Iris pigment epithelial cell (primary cell): ENCODE results near the gene DUS1L.

ENCODE experiments used
- DNase-seq: peaks from one replicate; pipeline ENCODE4 v3.0.0-alpha.2; 2011; ENCODE audit warnings: low read depth

The DUS1L gene

DNA sequence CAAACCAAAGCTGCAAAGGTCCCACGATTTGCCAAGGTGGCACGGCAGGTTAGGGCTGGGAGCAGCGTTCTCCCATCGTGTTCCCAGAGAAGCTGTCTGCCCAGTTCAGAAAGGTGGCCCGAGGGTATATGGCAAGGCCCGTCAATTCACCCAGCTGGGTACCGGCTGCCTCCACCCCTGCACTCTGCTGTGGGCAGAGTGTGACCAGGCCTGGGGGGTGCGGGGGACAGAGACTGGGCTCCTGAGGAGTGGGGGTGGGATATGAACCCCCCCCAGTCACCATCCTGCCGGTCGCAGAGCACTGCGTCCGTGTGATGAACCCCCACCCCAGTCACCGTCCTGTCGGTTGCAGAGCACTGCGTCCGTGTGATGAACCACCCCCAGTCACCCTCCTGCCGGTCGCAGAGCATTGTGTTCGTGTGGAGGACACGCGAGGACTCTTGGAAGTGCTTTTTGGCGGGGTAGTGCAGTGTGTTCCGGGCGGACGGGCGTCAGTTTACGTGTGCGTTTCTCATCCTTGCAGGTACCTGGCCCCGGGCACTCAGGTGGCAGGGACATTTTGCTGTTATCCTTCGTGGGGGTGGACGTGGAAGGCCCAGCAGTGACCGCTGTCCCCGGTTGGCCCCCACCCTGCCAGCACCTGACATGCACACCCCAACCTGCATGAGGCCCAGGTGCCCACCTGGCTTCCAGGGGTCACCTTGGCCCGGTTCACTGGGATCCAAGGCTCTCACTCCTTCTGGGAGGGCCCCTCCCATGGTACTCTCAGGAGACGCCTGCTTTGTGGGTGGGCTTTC lies 35.1 kb upstream of the DUS1L start:
- DNase-seq = no peak

DNA sequence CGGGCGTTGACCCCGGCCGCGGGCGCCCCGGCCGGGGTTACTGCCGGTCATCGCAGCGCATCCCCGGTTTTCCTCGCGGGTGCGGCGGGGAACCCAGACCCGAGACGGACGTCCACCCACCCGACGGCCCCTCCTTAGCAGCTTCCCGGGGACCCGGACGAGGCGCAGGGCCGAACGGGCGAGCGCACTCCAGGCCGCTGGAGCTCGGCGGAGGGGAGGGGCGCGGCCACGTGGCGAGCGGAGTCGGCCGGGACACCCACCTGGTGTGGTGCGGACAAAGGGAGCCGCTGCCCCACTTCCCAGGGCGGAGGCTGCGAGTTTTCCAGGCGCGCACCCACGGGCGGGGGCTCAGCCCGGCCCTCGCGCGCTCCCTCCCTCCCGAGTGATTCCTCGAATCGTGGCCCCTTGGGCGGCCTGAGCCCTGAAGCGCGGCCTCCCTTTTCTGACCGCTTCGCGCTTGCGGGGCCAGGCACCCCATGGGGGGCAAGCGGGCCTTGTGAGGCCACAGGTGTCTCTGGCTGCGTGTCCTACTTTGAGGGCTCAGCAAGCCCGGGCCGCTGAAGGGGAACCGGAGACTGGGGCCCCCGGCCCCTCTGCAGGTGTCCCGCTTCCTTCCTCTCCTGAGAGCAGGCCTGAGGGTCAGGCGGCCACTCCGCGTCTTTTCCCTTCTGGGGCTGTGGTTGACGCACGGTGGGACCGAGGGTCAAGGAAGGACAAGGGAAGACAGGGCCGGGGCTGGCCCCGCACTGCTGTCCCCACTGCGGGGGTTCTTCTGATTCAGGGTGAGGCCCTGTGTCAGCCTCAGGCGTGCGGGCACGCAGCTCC lies 33.5 kb upstream of the DUS1L start:
- DNase-seq = no peak

GRCh38 chr17:82098169-82098938 lies 32.8 kb upstream of the DUS1L start, which contains the start of gene FASN:
TSS of gene FASN (minus strand) at chr17:82098236. CDS start at chr17:82096445, 1,791 bp downstream.
- peak; percentile 96 for DNase-seq

DNA sequence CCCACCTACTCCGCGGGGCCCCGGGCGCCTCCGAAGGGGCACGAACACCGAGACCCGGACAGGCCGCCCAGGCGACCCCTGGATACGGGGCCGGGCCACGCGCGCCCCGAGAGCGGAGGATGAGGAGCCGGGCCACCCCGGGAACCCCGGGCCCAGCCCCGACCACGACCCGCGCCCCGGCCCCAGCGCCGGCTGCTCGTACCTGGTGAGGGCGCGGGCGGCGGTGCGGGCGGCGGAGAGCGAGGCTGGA lies 32.2 kb upstream of the DUS1L start:
- DNase-seq = no peak

DNA sequence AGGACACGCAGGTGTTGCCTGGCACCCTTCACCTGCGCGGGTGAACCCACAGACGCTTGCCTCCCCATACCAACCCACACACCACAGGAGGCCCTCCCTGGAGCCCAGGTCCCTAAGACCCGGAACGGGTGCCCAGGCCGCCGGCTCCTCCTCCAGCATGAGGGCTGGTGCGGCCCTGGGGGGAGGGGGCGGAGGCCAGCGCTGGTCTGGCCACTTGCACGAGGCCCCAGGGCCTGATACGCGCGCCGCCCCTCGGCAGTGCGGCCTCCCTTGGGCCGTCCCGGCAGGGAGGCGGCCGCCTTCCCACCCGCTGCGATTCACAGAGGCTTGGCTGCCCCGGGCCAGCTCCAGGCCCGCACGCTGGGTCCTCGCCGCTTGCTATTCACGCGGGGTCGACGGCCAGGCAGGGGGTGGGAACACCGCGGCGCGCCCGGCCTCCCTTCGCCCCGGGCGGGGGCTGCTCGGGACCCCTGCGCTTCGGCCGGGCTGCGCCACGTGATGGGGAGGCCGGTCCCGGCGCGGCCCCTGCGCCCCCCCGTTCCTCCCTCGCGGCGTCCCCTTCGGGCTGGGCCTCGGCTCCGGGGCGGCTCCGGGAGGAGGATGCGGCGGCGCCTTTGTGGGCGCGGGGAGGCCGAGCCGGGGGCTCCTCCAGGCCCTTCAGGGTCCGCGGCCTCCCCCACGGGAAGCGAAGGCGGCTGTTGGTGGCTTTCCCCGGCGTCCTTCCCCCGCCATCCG lies 31.7 kb upstream of the DUS1L start:
- peak; percentile 82 for DNase-seq

DNA sequence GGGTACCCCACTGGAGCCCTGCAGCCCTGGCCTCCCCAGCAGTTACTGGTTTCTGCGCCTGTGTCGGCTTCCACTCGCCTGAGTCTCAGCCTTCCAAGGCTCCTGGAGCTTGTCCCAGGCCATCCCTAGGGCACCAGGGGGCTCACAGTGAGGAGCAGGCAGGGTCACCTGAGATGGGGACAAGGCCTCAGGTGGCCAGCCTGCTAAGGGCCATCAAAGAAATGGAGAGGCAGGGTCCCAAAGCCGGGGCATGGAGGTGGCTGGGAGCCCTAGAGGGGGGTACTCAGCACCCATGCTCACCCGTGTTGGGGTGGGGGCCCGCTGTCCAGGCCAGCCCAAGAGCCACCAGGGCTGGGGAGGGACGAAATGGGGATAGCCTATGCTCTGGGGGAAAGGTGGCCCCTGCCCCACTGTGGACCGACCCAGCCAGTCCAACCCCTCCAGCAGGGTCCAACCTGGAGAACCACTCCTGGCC lies 31.1 kb upstream of the DUS1L start:
- no peak for DNase-seq

DNA sequence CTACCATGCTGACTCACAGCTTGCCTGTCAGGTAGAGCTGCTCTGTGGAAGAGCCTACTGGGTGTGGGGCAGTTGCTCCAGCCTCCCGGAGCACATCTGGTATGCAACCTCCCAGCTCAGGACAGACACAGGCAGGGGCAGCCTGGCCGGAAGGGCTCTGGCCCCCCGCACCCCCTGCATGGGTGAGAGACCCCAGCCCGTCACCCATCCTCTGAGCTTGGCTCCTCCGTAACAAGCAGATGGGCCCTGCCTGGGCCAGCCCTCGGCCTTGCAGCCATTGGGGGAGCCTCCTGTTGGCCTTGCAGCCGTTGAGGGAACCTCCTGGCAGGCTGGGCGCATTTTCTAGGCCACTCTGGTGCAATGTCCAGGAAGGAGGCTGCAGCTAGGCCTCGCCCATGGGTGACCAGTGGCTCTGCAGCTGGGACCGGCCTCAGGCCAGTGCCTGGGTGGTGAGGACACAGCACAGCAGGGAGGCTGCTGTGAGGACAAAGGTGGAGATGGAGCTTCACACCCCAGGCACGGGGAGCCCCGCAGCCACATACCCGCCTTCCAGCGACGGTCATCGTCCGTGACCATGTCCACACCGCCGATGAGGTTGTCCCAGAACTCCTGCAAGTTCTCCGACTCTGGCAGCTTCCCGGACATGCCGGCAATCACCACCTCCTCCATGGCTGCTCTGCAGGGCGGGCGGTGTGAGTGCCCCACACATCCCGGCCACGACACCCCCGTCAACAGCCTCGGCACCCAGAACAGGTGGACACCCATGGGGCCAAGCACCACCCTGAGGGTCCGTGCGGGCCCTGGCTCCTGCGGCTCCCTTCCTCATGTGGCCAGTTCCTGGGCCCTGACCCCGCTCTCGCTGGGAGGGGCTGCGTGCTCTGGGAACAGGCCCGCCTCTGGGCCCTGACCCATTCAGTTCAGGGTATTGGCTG lies 30.4 kb upstream of the DUS1L start:
- DNase-seq = no peak

DNA sequence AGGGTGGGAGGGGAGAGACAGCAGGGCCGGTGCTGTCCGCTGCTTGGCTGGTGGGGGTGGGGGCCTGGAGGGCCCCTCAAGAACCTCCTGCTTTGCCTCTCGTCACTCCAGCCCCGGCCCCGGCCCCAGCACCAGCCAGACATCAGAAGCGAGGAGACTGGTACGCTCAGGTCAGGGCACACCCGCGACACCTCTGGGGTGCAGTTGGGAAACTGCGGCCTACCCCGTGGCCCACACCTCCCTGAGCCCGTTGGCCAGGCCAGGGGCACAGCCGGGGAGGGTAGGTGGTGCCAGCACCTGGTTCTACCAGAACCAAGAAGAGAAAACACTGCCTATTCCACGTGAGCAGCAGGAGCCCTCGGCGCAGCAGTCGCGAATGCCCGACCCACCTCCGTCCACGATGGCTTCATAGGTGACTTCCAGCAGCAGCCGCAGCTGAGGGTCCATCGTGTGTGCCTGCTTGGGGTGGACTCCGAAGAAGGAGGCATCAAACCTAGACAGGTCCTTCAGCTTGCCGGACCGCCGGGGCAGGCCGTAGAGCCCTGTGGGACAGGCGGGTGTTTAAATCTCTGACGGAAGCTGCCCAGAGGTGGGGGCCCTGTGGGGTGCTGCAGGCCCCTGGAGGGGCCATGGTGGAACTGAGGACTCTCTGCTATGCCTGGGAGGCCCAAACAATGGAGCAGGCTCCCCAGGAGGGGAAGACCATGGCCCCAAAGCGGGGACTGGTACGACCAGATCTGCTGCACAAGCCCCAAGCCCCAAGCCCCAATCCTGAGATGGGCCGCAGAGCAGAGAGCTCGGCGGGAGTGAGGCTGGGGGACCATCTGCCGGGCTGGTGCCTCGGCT lies 29.6 kb upstream of the DUS1L start:
- no peak for DNase-seq

DNA sequence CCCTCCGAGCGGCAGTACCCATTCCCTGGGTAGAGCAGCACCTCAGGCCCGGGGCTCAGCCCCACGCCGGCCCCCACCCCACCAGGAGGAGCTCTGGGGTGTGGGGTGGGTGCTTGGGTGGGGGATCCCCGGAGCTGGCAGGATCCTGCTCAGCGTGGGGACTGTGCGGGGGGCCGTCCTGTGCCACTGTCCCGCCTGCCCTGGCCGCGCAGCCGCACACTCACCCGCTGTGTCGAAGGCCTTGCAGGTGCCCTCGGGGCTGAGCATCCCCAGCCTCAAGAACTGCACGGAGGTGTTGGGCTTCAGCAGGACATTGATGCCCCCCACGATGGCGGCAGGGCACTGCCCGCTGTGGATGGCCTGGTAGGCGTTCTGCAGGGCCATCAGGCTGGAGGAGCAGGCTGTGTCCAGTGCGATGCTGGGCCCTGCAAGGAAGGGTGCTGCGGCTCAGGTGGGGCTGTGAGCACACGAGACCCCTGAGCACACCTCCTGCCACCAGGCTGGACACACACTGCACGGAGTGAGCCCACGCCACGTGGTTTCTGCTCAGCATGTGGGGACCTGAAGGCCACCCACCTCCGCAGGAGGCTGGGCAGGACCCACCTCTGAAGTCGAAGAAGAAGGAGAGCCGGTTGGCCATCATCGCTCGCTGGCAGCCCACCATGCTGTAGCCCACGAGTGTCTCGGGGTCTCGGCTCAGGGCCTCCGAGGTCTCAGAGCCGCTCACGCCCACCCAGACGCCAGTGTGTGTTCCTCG lies 27.6 kb upstream of the DUS1L start:
- no peak for DNase-seq

- no peak for DNase-seq
Observed at GRCh38 chr17:82092628-82092994, 27.0 kb upstream of the DUS1L start.

- DNase-seq = no peak
Observed at GRCh38 chr17:82092094-82092586, 26.5 kb upstream of the DUS1L start.

GRCh38 chr17:82091264-82092066 lies 25.9 kb upstream of the DUS1L start:
- DNase-seq = no peak

DNA sequence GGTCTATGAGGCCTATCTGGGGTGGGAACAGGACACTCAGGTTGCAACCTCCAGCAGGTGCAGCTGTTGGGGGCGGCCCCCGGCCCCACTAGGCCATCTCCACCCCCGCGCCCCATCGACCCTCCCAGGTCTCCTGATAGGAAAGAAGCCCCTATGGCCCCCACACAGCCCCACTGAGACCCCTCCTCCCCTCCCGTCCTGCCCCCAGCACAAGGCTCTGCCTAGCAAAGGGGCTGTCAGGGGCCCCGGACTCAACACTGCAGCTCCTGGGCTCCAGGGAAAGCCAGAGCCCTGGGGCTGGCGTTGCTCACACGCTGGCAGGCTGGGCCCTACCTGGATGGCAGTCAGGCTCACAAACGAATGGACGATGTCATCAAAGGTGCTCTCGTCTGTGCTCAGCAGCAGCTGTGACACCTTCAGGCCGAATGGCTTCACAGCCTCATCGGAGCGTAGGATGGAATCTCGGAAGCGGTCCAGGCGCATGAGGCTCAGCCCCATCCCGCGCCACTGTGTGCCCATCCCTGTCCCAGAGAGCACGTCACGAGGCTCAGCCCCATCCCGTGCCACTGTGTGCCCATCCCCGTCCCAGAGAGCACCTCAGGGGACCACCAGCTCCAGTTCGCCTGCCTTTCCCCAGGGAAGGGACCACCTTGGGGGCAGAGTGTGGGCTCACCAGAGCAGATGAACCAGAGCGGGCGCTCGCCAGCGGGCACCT lies 25.1 kb upstream of the DUS1L start:
- DNase-seq = no peak

DNA sequence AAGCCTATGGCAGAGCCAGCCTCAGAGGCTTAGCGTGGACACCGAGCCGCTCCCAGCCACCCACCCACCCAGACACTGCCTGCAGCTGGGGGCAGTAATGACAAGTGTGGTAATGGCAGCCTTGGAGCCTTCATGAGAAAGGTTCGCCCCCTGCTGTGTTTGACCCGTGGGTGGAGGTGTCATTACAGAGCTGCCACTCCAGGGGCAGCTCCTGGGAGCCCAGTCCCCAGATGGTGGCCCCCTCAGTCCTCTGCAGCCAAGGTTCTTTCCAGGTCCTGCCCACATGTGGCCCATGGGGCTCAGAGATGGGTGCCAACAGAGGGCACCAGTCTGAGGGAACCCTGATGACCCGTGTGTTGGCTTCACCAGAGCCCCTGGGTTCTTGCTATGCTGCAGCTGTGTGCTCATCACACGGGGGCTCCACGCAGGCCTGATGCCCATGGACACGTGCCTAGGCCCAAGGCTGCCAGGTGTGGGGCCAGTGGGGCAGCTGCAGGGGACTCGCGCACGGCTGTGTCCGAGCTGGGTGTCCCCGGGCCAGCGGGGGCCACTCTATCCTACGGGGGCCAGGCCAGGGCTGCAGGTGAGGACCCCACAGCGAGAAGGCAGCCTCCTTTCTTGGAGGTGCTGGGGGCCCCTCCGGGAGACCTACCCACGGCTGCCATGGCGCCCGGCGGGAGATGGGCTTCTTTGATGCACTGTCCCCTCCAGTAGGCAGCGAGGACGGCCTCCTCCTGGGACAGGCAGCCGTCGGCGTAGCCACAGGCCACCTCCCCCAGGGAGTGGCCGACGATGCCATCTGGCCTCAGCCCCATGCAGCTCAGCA lies 24.3 kb upstream of the DUS1L start:
- DNase-seq = no peak

GRCh38 chr17:82088838-82089722 lies 23.5 kb upstream of the DUS1L start:
- DNase-seq = no peak
